ENCODE results near the gene PRRT2.

Gene PRRT2

GRCh38 chr16:29835926-29836325 lies 23.9 kb downstream of the PRRT2 start:
- DNase-seq: no peak

GRCh38 chr16:29836623-29837022 lies 24.6 kb downstream of the PRRT2 start:
- no peak for DNase-seq

- no peak for DNase-seq
Observed at GRCh38 chr16:29837841-29838240, 25.8 kb downstream of the PRRT2 start.

- DNase-seq: no peak
Observed at GRCh38 chr16:29839822-29840221, 27.8 kb downstream of the PRRT2 start.

- DNase-seq: no peak
Observed at GRCh38 chr16:29840240-29840639, 28.2 kb downstream of the PRRT2 start.

GRCh38 chr16:29841631-29842030 lies 29.6 kb downstream of the PRRT2 start:
- no peak for DNase-seq

GRCh38 chr16:29842732-29843346 lies 30.8 kb downstream of the PRRT2 start:
- DNase-seq: no peak

- no peak for DNase-seq
Observed at GRCh38 chr16:29843931-29844330, 31.9 kb downstream of the PRRT2 start.

GRCh38 chr16:29844575-29845331 lies 32.8 kb downstream of the PRRT2 start:
- DNase-seq: no peak

GRCh38 chr16:29845656-29846055 lies 33.7 kb downstream of the PRRT2 start:
- no peak for DNase-seq

- DNase-seq: peak; percentile 61 to 87 (median 74)
Observed at GRCh38 chr16:29848420-29849297, 36.7 kb downstream of the PRRT2 start.

- no peak for DNase-seq
Observed at GRCh38 chr16:29849505-29849904, 37.5 kb downstream of the PRRT2 start.

- DNase-seq: no peak
Observed at GRCh38 chr16:29850998-29851397, 39.0 kb downstream of the PRRT2 start.

GRCh38 chr16:29852654-29853053 lies 40.7 kb downstream of the PRRT2 start:
- DNase-seq: no peak

- DNase-seq: no peak
Observed at GRCh38 chr16:29854520-29855100, 42.6 kb downstream of the PRRT2 start.

GRCh38 chr16:29857133-29857760 lies 45.3 kb downstream of the PRRT2 start:
- DNase-seq: no peak

- DNase-seq: no peak
Observed at GRCh38 chr16:29858149-29858849, 46.3 kb downstream of the PRRT2 start.

- no peak for DNase-seq
Observed at GRCh38 chr16:29858974-29859373, 47.0 kb downstream of the PRRT2 start.

- no peak for DNase-seq
Observed at GRCh38 chr16:29860218-29860617, 48.2 kb downstream of the PRRT2 start.

- DNase-seq: peak in 1 of 6 experiments; percentile 32
Observed at GRCh38 chr16:29862383-29862883, 50.4 kb downstream of the PRRT2 start.

GRCh38 chr16:29862884-29863668 lies 51.1 kb downstream of the PRRT2 start, which contains the start of gene CDIPT:
Gene CDIPT (minus strand): TSS chr16:29863226. CDS start chr16:29862857, 369 bp downstream.
- peak; percentile 81 to 99 (median 92) for DNase-seq

Data from stimulated activated naive CD4-positive, alpha-beta T cell (primary cell).